ENCODE measurements around the gene NSMCE1. TPM values are rescaled to one million over a fixed set of nuclear protein-coding genes. Genes with fewer than 3 reads are reported as not detected.
"Not testable (repeated sequence)": the region's sequence is repeated elsewhere in the genome, so short reads cannot be mapped to it uniquely, and the experiment has no call there.

NSMCE1 gene
- polyA plus RNA-seq, 3 donors = 75.7 to 87.5 (median 87.5) TPM

DNA sequence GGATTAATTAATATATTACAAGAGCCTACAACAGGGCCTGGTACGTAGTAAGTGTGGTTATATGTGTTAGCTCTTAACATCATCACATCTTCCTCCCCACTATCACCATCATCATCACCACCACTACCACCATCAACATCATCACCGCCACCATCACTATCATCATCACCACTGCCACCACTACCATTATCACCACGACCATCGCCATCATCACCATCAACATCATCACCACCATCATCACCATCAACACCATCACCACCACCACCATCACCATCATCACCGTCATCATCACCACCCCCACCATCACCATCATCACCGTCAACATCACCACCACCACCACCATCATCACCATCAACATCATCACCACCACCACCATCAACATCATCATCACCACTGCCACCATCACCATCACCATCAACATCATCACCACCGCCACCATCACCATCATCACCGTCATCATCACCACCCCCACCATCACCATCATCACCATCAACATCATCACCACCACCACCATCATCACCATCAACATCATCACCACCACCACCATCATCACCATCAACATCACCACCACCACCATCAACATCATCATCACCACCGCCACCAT lies 37.4 kb upstream of the NSMCE1 start:
- DNase-seq = no peak

DNA sequence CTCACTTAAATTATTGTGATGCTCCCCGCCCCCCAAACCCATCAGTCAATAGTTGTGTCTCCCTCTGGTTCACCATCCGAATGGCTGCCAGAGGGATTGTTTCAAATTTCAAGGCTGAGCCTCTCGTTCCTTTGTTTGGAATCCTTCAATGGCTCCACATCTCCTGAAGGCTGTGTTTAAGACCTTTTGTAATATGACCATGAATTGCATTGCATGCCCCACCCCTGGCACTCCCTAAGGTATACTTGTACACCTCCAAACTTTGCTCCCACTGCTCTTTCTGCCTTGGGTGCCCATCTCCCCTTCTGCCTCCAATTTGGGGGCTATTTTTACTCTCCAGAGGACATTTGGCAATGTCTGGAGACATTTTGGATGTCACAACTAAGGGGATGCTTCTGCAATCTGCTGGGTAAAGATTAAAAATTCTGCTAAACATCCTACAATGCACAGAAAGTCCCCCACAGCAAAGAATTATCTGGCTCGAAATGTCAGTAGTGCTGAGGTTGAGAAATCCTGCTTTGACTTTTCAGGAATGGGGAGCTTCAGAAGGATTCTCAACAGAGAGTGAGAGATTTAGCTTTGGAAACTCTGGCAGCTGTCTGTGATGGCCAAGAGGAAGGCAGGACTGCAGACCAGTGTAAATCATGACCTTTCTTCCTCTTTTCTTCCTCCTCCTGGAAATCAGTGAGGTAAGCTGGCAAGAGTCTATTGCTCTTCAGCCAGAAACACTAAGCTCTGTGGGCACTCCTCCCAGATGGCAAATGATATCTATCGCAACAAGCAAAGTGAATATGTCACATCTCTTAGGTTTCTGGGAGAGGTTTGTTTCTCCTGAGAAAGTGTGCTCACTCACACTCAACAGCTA lies 36.5 kb upstream of the NSMCE1 start:
- no peak for DNase-seq

DNA sequence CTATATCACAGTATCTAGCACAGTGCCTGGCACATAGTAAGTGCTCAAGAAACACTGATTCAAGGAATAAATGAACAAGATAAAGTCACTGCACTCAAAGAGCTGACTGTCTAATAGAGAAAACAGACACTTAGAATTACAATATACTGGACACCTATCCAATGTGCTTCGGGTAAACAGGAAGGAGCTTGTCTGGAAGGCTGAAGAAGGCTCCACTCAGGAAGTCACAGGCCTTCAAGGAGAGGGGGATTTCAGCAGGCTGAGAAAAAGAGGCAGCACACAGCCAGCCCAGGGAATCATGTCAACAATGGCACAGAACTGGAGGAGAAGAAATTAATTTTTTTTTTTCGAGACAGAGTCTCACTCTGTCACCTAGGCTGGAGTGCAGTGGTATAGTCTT lies 35.5 kb upstream of the NSMCE1 start:
- no peak for DNase-seq

DNA sequence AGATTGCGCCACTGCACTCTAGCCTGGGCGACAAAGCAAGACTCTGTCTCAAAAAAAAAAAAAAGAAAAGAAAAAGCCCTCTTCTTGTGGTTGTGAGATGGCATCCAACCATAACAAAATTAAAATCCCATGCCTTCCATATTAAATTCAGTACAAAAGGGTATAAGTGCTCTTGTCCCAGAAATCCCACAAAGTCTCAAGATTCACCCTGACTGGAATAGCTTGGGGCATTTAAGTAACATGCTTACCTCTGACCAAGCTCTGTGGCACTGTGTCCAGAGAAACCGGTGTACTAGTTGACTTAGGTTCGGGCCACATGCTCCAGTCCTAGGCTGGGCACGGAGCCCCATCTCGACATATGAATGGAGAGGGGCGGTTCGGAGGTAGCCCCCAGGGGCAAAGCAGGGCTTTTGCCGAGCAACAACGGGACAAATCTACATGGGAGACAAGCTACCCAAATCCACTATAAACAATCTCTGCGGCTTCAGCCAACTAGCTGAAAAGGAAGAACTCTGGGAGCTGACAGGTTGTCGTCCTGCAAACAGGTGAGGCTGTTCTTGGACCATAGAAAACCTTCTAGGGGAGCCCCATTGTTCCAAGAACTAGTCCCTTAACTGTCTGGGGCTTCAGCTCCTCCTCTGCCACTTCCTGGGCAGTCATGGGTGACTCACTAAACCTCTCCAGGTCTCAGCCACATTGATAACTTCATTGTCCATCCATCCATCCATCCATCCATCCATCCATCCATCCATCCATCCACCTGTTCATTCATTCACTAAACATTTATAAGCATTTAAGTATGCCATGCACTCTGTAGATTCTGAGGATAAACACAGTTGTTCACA lies 34.9 kb upstream of the NSMCE1 start:
- DNase-seq = no peak

DNA sequence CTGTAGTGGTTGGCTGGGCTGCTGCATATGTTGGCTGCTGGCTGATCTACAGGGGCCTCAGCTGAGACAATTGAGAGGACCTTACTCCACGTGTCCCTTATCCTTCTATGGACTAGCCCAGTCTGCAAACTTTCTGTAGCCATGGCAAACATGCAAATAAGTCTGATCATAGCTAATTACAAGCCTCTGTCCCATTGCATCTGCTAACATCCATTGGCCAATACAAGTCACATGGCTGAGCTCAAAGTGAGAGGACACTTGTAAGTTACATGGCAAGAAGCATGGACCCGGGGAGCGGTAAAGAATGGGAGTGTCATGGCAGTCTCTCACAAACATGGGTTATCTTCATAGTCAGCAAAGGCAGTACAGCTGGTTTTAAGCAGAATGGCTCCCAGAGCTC lies 33.6 kb upstream of the NSMCE1 start:
- no peak for DNase-seq

DNA sequence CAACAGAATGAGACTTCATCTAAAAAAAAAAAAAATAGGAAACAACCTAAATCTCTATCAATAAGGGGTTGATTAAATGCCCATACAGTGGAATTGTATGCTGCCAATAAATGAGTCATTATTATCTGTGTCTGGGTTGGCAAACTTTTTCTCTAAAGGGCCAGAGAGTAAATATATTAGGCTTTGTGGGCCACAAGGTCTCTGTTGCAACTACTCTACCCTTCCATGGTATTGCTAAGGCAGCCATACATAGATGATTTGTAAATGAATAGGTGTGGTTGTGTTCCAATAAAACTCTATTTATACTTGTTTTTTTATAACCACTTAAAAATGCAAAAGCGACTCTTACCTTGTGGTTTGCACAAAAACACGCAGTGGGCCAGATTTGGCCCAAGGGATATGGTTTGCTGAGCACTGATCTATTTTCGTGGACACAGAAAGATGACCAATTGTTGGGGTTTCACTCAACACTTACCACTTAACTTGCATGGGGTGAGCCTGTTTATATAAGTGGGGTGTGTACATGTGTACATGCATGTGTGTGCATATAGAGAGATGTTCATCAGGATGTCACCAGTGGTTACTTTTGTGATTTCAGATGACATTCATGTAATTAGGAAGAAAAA lies 32.8 kb upstream of the NSMCE1 start:
- no peak for DNase-seq

DNA sequence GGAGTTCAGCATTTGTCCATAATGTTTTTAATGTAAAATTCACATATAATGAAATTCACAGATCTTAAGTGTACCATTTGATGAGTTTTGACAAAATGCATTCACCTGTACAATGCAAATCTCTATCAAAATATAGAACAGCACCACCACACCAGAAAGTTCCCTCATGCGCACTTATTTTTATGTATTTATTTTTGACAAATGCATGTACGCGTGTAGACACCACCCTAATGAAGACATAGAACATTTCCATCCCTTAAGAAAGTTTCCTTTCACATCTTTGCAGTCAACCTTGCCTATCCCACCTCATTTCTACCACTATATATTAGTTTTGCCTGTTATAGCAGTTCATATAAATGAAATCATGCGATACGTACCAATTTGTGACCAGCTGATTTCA lies 29.6 kb upstream of the NSMCE1 start:
- DNase-seq = no peak

DNA sequence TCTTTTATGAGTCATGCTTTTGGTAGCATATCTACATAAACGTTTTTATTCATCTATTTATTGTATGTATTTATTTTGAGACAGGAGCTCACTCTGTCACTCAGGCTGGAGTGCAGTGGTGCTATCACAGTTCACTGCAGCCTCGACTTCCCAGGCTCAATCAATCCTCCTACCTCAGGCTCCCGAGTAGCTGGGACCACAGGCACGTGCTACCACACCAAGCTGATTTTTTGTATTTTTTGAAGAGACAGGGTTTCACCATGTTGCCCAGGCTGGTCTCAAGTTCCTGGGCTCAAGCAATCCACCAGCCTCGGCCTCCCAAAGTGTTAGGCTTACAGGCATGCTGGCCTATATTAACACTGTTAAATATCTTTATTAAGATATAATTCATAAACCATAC lies 24.8 kb upstream of the NSMCE1 start:
- no peak for DNase-seq

DNA sequence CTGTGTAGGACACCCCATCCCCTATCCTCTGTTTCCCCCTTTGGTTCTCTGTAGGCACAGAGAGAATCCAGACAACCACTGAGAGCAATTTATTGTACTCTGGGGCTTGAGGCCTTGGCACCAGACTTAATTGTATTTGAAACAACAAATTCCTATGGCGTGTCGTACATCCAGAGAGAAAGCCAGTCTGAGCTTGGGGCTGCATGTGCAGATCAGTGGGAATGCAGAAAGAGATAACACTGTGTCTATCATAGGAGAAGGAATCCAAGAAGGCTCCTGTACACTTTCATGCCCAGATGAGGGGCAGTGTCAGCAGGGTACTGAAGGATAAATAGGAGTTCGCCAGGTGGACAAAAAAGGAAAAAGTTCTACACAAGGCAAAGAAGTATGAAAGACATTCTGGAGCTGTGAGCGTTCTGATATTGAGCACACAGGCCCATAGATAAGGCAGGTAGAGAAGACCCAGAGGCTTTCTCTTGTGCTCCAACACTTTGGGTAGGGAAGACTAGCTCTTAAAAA lies 23.2 kb upstream of the NSMCE1 start:
- no peak for DNase-seq

DNA sequence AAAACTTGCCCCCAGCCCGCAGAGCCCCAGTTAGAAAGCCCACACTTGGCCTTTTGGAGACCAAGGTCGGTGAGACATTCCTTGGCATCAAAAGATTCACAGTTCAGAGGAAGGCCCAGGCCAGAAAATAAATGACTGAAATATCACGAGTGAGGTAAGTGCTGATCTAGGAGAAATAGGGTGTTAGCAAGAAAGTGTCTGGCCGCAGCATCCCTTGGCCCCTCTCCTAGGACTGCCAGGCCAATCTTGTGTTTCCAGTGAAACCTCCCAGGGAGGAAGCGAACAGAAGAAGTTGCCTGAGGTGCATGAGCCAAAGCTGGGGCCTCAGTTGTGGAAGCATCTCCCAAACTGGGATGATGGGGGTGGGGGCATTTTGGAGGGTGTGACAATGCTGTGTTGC lies 22.5 kb upstream of the NSMCE1 start:
- no peak for DNase-seq

DNA sequence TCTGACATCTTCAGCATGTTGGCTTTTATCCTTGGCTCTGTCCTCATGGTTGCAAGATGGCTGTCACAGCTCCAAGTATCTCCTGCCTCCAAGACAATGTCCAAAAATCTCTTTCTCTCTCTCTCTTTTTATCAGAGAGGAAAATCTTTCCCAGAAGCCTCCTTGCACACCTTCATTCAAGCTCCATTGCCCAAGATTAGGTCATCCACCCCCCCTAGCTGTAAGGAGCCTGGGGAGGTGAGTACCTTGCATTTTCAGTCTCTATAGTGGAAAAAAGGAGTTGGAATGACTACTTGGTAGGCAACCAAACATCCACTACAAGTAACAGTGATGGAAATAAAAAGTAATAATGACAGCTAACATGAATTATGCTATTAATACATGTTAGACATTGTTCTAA lies 22.0 kb upstream of the NSMCE1 start:
- no peak for DNase-seq

DNA sequence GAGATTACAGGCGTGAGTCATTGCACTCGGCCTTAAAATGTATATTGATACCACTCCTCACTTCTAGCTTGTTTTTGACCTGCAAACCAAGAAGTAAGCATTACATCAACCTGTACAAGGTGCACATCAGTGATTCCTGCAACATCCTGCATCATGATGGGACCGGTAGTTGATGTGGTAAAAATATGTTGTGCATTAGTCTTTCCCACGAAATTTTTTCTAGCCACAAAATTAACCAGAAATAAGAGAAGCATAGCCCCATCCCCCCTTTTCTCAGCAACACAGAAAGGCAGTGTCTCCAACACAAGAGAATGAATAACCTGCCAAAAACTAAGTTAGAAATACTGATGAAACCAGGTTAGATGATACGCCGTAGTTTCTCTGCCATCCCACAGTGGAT lies 21.1 kb upstream of the NSMCE1 start:
- no peak for DNase-seq

DNA sequence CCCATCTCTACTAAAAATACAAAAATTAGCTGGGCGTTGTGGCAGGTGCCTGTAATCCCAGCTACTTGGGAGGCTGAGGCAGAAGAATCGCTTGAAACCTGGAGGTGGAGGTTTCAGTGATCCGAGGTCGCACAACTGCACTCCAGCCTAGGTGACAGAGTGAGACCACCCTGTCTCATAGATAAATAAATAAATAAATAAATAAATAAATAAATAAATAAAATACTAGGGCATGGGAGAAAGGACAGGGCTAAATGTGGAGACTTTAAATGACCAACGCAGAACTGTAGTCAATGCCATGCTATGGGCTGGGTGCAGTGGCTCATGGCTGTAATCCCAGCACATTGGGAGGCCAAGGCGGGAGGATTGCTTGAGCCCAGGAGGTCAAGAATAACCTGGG lies 19.7 kb upstream of the NSMCE1 start:
- not testable (repeated sequence) for DNase-seq

DNA sequence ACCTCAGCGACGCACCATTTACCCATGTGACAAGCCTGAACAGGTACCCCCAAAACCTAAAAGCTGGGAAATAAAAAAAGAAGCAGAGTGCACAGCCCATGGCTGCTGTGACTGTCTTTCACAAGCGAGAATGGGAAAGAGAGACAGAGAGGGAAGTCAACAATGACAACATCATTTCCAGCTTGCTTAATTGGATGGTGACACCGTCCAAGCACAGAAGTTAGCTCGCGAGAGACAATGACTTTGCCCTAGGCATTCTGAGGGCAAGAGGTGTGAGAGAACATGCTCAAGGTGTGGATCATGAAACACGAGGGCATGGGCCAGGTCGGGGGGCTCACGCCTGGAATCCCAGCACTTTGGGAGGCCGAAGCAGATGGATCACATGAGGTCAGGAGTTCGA lies 19.3 kb upstream of the NSMCE1 start:
- no peak for DNase-seq

DNA sequence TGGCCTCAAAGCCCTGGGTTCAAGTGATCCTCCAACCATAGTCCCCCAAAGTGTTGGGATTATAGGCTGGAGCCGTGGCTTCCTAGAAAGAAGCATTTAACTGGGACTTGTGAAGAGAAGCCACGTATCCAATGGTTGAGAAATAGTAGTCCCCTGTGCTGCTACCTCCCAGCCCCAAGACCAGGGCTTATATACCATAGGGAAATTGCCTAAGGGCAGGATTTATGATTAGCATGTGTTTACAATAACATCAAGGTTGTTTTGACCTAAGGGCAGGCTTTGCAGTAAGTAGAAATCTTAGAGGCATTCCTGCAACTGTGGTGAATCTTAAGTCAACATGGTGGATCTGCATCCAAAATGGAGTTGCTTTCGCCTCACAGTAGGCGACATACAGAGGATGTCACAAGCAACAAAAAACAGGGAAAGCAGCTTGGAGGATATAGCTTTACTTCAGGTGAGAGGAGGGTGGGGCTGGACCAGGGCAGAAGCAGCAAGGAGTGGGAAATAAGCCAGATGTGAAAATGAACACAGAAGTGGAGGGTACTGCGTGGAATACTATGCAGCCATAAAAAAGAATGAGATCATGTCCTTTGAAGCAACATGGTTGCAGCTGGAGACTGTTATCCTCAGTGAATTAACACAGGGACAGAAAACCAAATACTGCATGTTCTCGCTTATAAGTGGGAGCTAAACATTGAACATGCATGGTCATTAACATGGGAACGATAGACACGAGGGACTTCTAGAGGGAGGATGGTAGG lies 18.7 kb upstream of the NSMCE1 start:
- DNase-seq = no peak

DNA sequence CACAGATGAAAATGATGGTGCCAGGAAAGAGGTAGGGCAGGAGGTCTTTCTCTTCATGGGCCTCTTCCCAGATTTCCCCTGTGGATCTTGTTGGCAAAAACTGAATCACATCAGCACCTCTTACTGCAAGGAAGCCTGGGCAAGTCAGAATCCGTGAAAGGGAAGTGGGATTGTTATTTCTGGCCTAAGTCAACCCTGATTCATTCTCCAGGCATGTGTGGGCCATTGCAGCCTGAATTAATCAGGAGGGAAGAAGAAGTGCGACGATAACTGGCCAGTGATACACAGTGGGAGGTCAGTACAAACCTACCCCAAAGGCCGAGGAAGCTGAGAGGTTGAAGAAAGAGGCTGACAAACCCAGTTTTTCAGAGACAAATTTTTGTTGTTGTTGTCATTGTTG lies 17.9 kb upstream of the NSMCE1 start:
- DNase-seq = no peak

DNA sequence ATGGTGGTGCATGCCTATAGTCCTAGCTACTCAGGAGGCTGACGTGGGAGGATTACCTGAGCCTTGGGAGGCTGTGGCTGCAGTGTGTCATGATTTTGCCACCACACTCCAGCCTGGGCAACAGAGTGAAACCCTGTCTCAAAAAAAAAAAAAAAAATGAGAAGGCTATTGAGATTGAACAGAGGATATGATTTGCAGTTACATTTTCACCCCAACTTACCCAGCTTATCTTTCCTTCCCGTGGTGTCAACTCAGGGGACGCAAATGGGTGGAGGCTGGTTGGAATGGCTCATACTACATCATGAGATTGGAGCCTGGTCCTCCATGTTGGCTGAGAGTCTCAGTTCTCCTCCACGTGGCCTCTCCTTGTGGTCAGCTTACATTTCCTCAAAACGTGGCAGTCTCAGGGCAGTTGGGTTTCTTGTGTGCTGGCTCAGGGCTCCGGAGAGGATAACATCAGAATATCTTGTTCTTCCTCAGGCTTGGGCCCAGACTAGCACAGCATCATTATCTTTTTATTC lies 17.2 kb upstream of the NSMCE1 start:
- DNase-seq = no peak

DNA sequence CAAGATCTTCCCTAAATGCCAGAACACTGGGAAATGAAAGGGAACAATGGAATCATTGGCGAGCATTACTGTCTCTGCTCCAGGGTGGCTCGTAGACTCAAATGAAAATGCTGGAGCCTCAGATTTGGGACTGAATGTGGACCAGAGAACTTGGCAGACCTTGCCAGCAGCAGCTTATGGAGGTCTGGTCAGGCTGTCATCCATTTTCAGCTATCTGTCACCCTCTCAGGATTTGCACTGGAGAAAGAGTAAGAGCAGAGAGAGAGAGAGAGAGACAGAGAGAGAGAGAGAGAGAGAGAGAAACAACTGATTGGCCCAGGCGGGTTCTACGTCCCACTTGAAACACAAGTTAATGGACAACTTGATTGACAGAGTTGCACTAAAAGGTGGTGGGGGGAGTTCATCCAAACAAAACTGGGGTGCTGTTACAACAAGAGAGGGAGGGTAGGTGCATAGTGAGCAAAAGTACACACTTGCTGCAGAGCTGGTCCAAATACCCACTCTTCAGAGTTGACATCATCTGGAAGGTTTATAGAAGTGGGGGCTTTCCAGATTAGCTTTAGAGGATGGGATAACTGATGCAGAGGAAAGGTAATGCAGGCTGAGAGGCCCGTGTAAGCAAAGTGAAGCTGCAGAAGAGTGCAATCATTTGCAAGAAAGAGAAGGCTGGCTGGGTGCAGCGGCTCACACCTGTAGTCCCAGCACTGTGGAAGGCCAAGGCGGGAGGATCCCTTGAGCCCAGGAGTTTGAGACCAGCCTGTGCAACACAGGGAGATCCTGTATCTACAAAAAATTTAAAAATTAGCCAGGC lies 16.5 kb upstream of the NSMCE1 start:
- no peak for DNase-seq

DNA sequence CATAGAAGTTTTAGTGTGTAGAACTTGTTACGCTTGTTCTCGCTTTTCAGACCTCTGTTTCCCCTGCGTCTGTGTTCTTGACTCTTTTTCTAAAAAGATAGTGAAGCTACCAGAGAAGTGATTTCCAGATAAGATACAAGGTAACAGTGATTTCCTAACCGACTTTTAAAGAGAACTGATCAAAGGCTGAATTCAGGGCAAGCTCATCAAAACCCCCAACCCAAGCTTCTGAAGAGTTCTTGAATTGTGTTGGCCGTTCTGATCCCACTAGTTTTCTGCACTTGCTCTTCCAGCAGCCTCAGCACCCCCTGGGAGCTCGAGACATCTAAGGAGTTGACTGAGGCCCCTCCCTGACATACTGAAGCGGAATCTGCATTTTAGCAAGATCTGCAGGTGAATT lies 12.7 kb upstream of the NSMCE1 start:
- DNase-seq = no peak

DNA sequence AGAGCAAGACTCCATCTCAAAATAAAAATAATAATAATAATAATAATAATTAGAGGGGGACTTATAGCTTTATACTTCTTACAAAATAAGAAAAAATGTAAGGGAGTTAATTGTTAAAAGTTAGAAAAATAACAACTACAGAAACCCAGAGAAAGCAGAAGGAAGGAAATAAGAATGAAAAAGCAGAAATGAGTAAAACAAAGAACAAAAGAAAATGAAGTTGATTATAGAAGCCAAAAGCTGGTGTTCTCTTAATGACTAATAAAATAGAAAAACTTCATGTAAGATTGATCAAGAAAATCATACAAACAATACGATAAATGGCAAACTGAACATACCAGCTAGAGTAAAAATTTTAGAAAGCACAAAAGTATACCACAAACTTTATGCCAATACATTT lies 6.8 kb upstream of the NSMCE1 start:
- DNase-seq = no peak

All from renal pelvis (tissue), 4 donors.